MM.1S (cell line): ENCODE measurements around the gene MED13L.

Experiments
- CTCF ChIP-seq: fragments of 300-600 bp; sonication (generic); IDR thresholded peaks from 2 replicates; pipeline ENCODE4 v1.5.1; 2016; ENCODE audit warnings: antibody characterized with exemption, low read length, mixed read lengths
- EZH2 ChIP-seq: fragments of 300-600 bp; sonication (generic); optimal IDR thresholded peaks from 2 replicates; pipeline ENCODE3; 2017; ENCODE audit warnings: low read depth, mild to moderate bottlenecking, antibody characterized with exemption, low read length, mixed read lengths

GRCh38 chr12:116027551-116027821, 250.0 kb downstream of the MED13L start:
- TF ChIP-seq EZH2, result no peak
- no peak for TF ChIP-seq CTCF
